ENCODE results near the gene STXBP5. TPM values are rescaled to one million over a fixed set of nuclear protein-coding genes. Genes with fewer than 3 reads are reported as not detected.

Gene STXBP5
- total RNA-seq, 2 experiments from 2014 or later = 21.0 to 22.5 TPM

- no peak overlapping the region for H3K27ac ChIP-seq (ENCODE audit: low read depth in 1 of 2, low read length in 2 of 2)
- CTCF ChIA-PET = no interaction called here
- no peak overlapping the region for H3K4me3 Mint-ChIP-seq
- intact Hi-C loops (cut with DNase I, micrococcal nuclease) = no loop called here
- H3K27me3 Mint-ChIP-seq = no peaks in the 10 kb centered on the region
- H3K4me1 ChIP-seq (ENCODE audit: insufficient read depth, low read length) = no peaks in the 10 kb centered on the region
- POLR2A ChIA-PET = no interaction called here
- H3K9me3 Mint-ChIP-seq = no peaks in the 10 kb centered on the region
- no peak overlapping the region for H3K27ac Mint-ChIP-seq
- H3K4me3 ChIP-seq (ENCODE audit: low read length) = no peak overlapping the region
- no peak for ATAC-seq (ENCODE audit: poor library complexity)
- H3K27me3 ChIP-seq (ENCODE audit: control insufficient read depth in 1 of 2, insufficient read depth in 2 of 2, low read length in 2 of 2) = no peaks in the 10 kb centered on the region
- TF ChIP-seq CTCF (IDR thresholded peaks at IDR 0.05) = no peak
- DNase-seq = no peak
- H3K9me3 ChIP-seq (ENCODE audit: control insufficient read depth in 1 of 2, insufficient read depth in 1 of 2, low read length in 2 of 2) = no peaks in the 10 kb centered on the region
- peaks cover 10% of the 10 kb centered on the region for H3K36me3 ChIP-seq (ENCODE audit: insufficient read depth, low read length)
- no peaks in the 10 kb centered on the region for H3K4me1 Mint-ChIP-seq (ENCODE audit: low read depth)
- peaks cover 70% of the 10 kb centered on the region for H3K36me3 Mint-ChIP-seq (ENCODE audit: low read depth)
These were observed 179.8 kb downstream of the STXBP5 start for GRCh38 chr6:147384029-147384428.

- CTCF ChIA-PET = no interaction called here
- no peaks in the 10 kb centered on the region for H3K27me3 ChIP-seq (ENCODE audit: control insufficient read depth in 1 of 2, insufficient read depth in 2 of 2, low read length in 2 of 2)
- peaks cover 7% of the 10 kb centered on the region for H3K36me3 ChIP-seq (ENCODE audit: insufficient read depth, low read length)
- no peaks in the 10 kb centered on the region for H3K9me3 ChIP-seq (ENCODE audit: control insufficient read depth in 1 of 2, insufficient read depth in 1 of 2, low read length in 2 of 2)
- no peaks in the 10 kb centered on the region for H3K4me1 Mint-ChIP-seq (ENCODE audit: low read depth)
- DNase-seq (no peak), ATAC-seq (ENCODE audit: poor library complexity) (no peak)
- no peak for TF ChIP-seq CTCF (IDR thresholded peaks at IDR 0.05)
- H3K4me3 Mint-ChIP-seq = no peak overlapping the region
- no peaks in the 10 kb centered on the region for H3K4me1 ChIP-seq (ENCODE audit: insufficient read depth, low read length)
- H3K4me3 ChIP-seq (ENCODE audit: low read length) = no peak overlapping the region
- H3K27ac Mint-ChIP-seq = no peak overlapping the region
- H3K27me3 Mint-ChIP-seq = no peaks in the 10 kb centered on the region
- no peaks in the 10 kb centered on the region for H3K9me3 Mint-ChIP-seq
- H3K36me3 Mint-ChIP-seq (ENCODE audit: low read depth) = peaks cover 62% of the 10 kb centered on the region
- POLR2A ChIA-PET = no interaction called here
- no peak overlapping the region for H3K27ac ChIP-seq (ENCODE audit: low read depth in 1 of 2, low read length in 2 of 2)
- intact Hi-C loops (cut with DNase I, micrococcal nuclease) = no loop called here
These were observed 180.8 kb downstream of the STXBP5 start for GRCh38 chr6:147384737-147385710.

- no peaks in the 10 kb centered on the region for H3K27me3 ChIP-seq (ENCODE audit: control insufficient read depth in 1 of 2, insufficient read depth in 2 of 2, low read length in 2 of 2)
- H3K36me3 Mint-ChIP-seq (ENCODE audit: low read depth) = peaks cover 22% of the 10 kb centered on the region
- H3K9me3 Mint-ChIP-seq = no peaks in the 10 kb centered on the region
- ChIA-PET CTCF (no interaction called here), POLR2A (no interaction called here)
- H3K4me1 Mint-ChIP-seq (ENCODE audit: low read depth) = peaks cover 4% of the 10 kb centered on the region
- no peak overlapping the region for H3K4me3 Mint-ChIP-seq
- DNase-seq (no peak), ATAC-seq (ENCODE audit: poor library complexity) (no peak)
- H3K9me3 ChIP-seq (ENCODE audit: control insufficient read depth in 1 of 2, insufficient read depth in 1 of 2, low read length in 2 of 2) = no peaks in the 10 kb centered on the region
- H3K27ac ChIP-seq (ENCODE audit: low read depth in 1 of 2, low read length in 2 of 2) = no peak overlapping the region
- no peaks in the 10 kb centered on the region for H3K4me1 ChIP-seq (ENCODE audit: insufficient read depth, low read length)
- no peaks in the 10 kb centered on the region for H3K27me3 Mint-ChIP-seq
- TF ChIP-seq CTCF (IDR thresholded peaks at IDR 0.05) = no peak
- peaks cover 3% of the 10 kb centered on the region for H3K36me3 ChIP-seq (ENCODE audit: insufficient read depth, low read length)
- H3K4me3 ChIP-seq (ENCODE audit: low read length) = no peak overlapping the region
- no peak overlapping the region for H3K27ac Mint-ChIP-seq
- intact Hi-C loops (cut with DNase I, micrococcal nuclease) = no loop called here
These were observed 185.2 kb downstream of the STXBP5 start for GRCh38 chr6:147389463-147389862.
